Erythroblast (primary cell): ENCODE results near the gene LRP1B.

Experiments used
- GATA1 ChIP-seq: IDR thresholded peaks from 2 replicates; pipeline ENCODE4 v1.6.1; 2011; ENCODE audit warnings: low read depth, mild to moderate bottlenecking, control low read depth, low read length, moderate library complexity
- POLR2A ChIP-seq: IDR thresholded peaks from 2 replicates; pipeline ENCODE4 v1.6.1; 2011; ENCODE audit warnings: mild to moderate bottlenecking, low read length

GRCh38 chr2:141844231-141844630 lies 286.6 kb downstream of the LRP1B start:
- no peak for TF ChIP-seq POLR2A
- TF ChIP-seq GATA1, result no peak
